ENCODE results near the gene FBXL7.
"Not testable (repeated sequence)": the region's sequence is repeated elsewhere in the genome, so short reads cannot be mapped to it uniquely, and the experiment has no call there.

The FBXL7 gene

GRCh38 chr5:15852949-15853348 is 353.0 kb downstream of the FBXL7 start:
- no peak overlapping the region for H3K27ac ChIP-seq
- TF ChIP-seq ZFX (IDR thresholded peaks at IDR 0.05) = no peak
- TF ChIP-seq CTCF (conservative IDR thresholded peaks at IDR 0.05) = no peak

GRCh38 chr5:15858326-15858725 is 358.3 kb downstream of the FBXL7 start:
- no peak for TF ChIP-seq ZFX (IDR thresholded peaks at IDR 0.05)
- no peak overlapping the region for H3K27ac ChIP-seq

- TF ChIP-seq CTCF (conservative IDR thresholded peaks at IDR 0.05) (no peak), ZFX (IDR thresholded peaks at IDR 0.05) (no peak)
- H3K27ac ChIP-seq = no peak overlapping the region
Measured at GRCh38 chr5:15864536-15865215, 364.7 kb downstream of the FBXL7 start.

- H3K27ac ChIP-seq = not testable (repeated sequence)
Measured at GRCh38 chr5:15872259-15872658, 372.3 kb downstream of the FBXL7 start.

GRCh38 chr5:15877914-15878313 is 377.9 kb downstream of the FBXL7 start:
- no peak overlapping the region for H3K27ac ChIP-seq
- TF ChIP-seq CTCF (conservative IDR thresholded peaks at IDR 0.05) (no peak), ZFX (IDR thresholded peaks at IDR 0.05) (no peak)

- TF ChIP-seq CTCF (conservative IDR thresholded peaks at IDR 0.05) (no peak), ZFX (IDR thresholded peaks at IDR 0.05) (no peak)
Measured at GRCh38 chr5:15880201-15880600, 380.2 kb downstream of the FBXL7 start.

GRCh38 chr5:15885156-15885555 is 385.2 kb downstream of the FBXL7 start:
- no peak overlapping the region for H3K27ac ChIP-seq
- TF ChIP-seq CTCF (conservative IDR thresholded peaks at IDR 0.05) = no peak
- no peak for TF ChIP-seq ZFX (IDR thresholded peaks at IDR 0.05)

More at GRCh38 chr5:15880201-15880600, 380.2 kb downstream of the FBXL7 start:
- H3K27ac ChIP-seq = no peak overlapping the region

- TF ChIP-seq CTCF (conservative IDR thresholded peaks at IDR 0.05) = no peak
- no peak for TF ChIP-seq ZFX (IDR thresholded peaks at IDR 0.05)
- H3K27ac ChIP-seq = no peak overlapping the region
Measured at GRCh38 chr5:15886156-15886555, 386.2 kb downstream of the FBXL7 start.

Measured in C4-2B (cell line).